Omental fat pad (tissue), 4 donors: ENCODE data around the gene GHR. TPM values are rescaled to one million over a fixed set of nuclear protein-coding genes. Genes with fewer than 3 reads are reported as not detected.

Source experiments
- ATAC-seq: fragments of 150-250 bp; one replicate; pipeline ENCODE4 v1.9.1; 2016; ENCODE audit warnings: mild to moderate bottlenecking, moderate library complexity; ENCODE audit not compliant: low FRiP score
- DNase-seq: peaks from one replicate; pipeline ENCODE4 v3.0.0-alpha.2; 2019; ENCODE audit warnings: low spot score
- total RNA-seq, 4 donors: library from RNA; depleted of rRNA; stranded (reverse); fragments of >200 nt; gene quantifications; one replicate each; pipeline ENCODE4 v1.1.0, GENCODE V29; 2016
- TF ChIP-seq, protein P1 (sequence below), 3 donors: fragments of 450-650 bp; IDR thresholded peaks; one replicate each; pipeline ENCODE4 v1.5.1; 2016 to 2017; ENCODE audit warnings: antibody characterized with exemption in 3 of 3, mild to moderate bottlenecking in 3 of 3, moderate library complexity in 2 of 3

Gene GHR
- total RNA-seq, 4 donors from 2014 or later: 83.2 to 226 (median 133) TPM

DNA sequence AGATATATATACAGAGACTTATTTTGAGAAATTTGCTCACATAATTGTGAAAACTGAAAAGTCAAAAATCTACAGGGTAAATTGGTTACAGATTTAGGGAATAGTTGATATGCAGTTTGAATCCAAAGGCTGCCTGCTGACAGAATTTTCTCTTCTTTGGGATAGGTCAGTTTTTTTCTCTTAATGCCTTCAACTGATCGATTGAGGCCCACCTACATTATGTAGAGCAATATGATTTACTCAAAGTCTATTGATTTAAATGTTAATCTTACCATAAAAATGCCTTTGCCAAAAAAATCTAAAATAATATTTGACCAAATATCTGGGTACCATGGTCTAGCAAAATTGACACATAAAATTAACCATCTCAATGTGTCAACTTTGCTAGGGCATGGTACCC, 3.9 kb upstream of the GHR start:
- ATAC-seq: no peak
- DNase-seq: no peak
- TF ChIP-seq, protein P1, sequence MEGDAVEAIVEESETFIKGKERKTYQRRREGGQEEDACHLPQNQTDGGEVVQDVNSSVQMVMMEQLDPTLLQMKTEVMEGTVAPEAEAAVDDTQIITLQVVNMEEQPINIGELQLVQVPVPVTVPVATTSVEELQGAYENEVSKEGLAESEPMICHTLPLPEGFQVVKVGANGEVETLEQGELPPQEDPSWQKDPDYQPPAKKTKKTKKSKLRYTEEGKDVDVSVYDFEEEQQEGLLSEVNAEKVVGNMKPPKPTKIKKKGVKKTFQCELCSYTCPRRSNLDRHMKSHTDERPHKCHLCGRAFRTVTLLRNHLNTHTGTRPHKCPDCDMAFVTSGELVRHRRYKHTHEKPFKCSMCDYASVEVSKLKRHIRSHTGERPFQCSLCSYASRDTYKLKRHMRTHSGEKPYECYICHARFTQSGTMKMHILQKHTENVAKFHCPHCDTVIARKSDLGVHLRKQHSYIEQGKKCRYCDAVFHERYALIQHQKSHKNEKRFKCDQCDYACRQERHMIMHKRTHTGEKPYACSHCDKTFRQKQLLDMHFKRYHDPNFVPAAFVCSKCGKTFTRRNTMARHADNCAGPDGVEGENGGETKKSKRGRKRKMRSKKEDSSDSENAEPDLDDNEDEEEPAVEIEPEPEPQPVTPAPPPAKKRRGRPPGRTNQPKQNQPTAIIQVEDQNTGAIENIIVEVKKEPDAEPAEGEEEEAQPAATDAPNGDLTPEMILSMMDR (IDR thresholded peaks at IDR 0.05): no peak

DNA sequence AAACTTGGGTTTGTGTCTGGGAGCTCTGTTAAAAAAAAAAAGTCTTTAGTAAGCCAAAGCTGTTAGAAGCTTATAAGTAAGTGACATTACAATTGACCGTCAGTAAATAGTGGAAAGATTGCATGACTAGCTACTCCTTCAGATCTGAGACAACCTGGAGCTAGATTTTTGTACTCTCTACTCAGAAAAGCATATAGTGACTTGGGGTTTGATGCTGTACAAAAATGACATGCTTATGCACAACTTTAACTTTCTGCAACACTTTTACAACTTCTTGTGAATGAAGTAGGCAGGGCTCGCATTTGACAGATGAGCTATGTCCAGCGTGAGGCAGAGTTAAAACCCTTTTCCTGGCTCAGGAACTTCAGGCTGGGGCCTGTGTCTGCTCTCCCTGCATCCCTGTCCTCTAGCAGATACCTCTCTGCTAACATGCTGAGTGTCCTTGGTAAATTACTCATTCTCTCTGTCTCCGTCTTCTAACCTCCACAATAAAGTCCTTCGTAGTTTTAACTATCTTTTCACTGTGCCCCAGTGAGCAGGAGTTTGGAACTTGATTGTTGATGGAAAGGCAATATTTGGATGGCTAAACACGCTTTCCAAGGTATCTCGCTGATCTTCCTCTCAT, 471 bp upstream of the GHR start:
- ATAC-seq (peak; percentile 18), DNase-seq (no peak)
- TF ChIP-seq, protein P1 (IDR thresholded peaks at IDR 0.05): no peak

DNA sequence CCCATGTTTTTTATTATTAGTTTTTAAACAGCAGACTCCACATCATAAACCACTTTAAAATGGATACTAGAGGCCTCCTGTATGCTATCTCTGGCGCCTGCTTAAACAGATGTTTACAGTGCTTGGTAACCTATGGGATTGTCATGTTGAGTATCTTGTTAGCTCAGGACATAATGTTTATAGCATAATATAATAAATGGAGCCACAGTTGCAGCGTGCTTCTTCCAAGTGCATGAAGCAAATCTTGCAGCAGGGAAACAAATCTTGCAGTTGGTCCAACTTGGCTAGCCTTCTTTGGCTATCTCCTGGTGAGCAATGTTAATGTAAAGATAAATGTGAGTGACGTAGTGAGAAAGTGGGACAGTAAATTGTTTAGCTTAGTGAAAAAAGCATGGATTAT, 2.8 kb downstream of the GHR start:
- ATAC-seq: no peak
- DNase-seq: no peak
- TF ChIP-seq, protein P1 (IDR thresholded peaks at IDR 0.05): no peak

DNA sequence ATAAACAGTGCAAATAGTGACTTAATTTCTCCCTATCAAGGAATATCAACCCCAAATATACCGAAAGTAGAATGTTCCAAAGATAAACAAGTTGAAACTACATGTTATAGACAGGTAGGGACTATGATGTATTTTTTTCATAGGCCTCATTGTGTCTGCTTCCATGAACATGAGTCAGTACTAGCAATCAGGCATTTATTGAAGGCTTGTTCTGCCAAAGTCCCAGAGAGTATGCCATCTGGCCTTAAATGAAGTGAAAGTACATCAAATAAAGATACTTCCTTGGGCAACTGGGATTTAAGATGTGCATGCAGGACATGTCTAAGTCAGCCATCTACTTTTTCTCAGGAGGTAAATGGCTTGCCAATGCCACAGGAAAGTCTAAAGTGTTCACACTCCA, 6.5 kb downstream of the GHR start:
- DNase-seq (no peak), ATAC-seq (no peak)
- TF ChIP-seq, protein P1 (IDR thresholded peaks at IDR 0.05): no peak

DNA sequence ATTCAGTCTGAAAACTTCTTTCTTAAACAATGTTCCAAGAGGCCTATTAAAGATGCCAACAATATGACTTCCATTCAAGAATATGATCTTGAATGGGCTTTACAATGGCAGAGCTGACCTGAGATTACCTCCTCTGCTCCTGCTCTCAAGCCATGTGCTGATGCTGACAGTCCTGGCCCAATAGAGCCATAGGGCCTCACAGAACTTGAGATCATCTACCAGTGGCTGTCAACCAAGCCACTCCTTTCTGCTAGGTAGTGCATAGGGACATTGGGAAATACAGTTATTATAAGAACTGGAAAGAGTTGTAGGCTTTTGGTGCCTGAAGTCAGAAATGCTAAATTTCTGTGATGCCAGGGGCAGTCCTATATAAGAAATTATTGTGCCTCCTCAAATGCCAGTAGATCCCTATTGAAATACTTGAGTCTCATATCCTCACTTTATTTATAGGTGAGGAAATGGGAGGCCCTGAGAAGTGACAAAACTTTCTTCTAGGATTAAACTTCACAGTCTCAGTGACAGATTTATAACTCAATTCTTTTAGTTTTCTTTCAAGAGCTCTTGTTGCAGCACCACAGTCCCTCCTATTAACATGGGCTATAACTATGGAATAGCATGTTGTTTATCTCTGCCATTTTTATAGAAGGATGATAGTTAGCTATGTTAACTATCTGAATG, 10.9 kb downstream of the GHR start:
- no peak for DNase-seq
- TF ChIP-seq, protein P1 (IDR thresholded peaks at IDR 0.05): no peak
- no peak for ATAC-seq

DNA sequence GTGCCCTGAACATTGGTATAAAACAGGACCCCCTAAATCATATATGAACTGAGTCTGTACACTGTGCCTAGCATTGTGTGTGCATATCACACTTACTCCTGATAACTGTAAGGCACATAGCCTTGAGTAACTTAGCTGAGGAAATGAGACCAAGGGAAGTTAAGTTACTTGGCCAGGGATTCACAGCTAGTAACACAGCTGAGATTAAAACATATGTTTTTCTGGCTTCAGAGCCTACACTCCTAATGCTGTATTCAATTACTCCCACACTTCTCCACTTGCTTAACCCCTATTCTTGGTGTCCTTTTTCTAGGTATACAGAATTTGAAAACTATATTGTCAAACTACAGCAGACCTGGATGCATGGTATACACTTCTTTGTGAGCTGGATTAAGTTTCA, 12.8 kb downstream of the GHR start:
- DNase-seq: no peak
- TF ChIP-seq, protein P1 (IDR thresholded peaks at IDR 0.05): no peak
- ATAC-seq: no peak
